Inferior parietal cortex (tissue), 1 donor: ENCODE results near the gene KRTAP5-3.
"Not testable (repeated sequence)": the region's sequence is repeated elsewhere in the genome, so short reads cannot be mapped to it uniquely, and the experiment has no call there.

Source experiments
- DNase-seq: peaks from one replicate; pipeline ENCODE4 v3.0.0-alpha.2; 2016; ENCODE audit errors: extremely low spot score

KRTAP5-3 gene

GRCh38 chr11:1619449-1619848, 11.2 kb upstream of the KRTAP5-3 start:
- DNase-seq = no peak

- DNase-seq = no peak
These were observed 10.0 kb upstream of the KRTAP5-3 start for GRCh38 chr11:1618231-1618630.

- DNase-seq = not testable (repeated sequence)
These were observed 362 bp downstream of the KRTAP5-3 start for GRCh38 chr11:1607901-1608300.

- not testable (repeated sequence) for DNase-seq
These were observed 962 bp downstream of the KRTAP5-3 start for GRCh38 chr11:1607156-1607845.

- DNase-seq = not testable (repeated sequence)
These were observed 2.3 kb downstream of the KRTAP5-3 start for GRCh38 chr11:1605923-1606322.

- DNase-seq = no peak
These were observed 3.6 kb downstream of the KRTAP5-3 start for GRCh38 chr11:1604711-1605110.

- no peak for DNase-seq
These were observed 4.1 kb downstream of the KRTAP5-3 start for GRCh38 chr11:1604181-1604580.

GRCh38 chr11:1603629-1604028, 4.6 kb downstream of the KRTAP5-3 start:
- DNase-seq = no peak

GRCh38 chr11:1601663-1602062, 6.6 kb downstream of the KRTAP5-3 start:
- not testable (repeated sequence) for DNase-seq

GRCh38 chr11:1600626-1601025, 7.6 kb downstream of the KRTAP5-3 start:
- no peak for DNase-seq

GRCh38 chr11:1598816-1599215, 9.4 kb downstream of the KRTAP5-3 start:
- no peak for DNase-seq

GRCh38 chr11:1598406-1598805, 9.9 kb downstream of the KRTAP5-3 start:
- DNase-seq = not testable (repeated sequence)

- DNase-seq = no peak
These were observed 10.3 kb downstream of the KRTAP5-3 start, which contains the start of gene KRTAP5-2 for GRCh38 chr11:1597994-1598380. Gene KRTAP5-2 (minus strand): TSS chr11:1598294. CDS start chr11:1598250, 44 bp downstream.

GRCh38 chr11:1597331-1597993, 10.8 kb downstream of the KRTAP5-3 start:
- DNase-seq = no peak

GRCh38 chr11:1596576-1597121, 11.6 kb downstream of the KRTAP5-3 start:
- not testable (repeated sequence) for DNase-seq

- DNase-seq = not testable (repeated sequence)
These were observed 12.2 kb downstream of the KRTAP5-3 start for GRCh38 chr11:1595994-1596575.

GRCh38 chr11:1592628-1593027, 15.6 kb downstream of the KRTAP5-3 start:
- no peak for DNase-seq

- DNase-seq = no peak
These were observed 18.3 kb downstream of the KRTAP5-3 start for GRCh38 chr11:1589996-1590395.

GRCh38 chr11:1589191-1589963, 18.9 kb downstream of the KRTAP5-3 start:
- DNase-seq = not testable (repeated sequence)

- no peak for DNase-seq
These were observed 21.6 kb downstream of the KRTAP5-3 start for GRCh38 chr11:1586699-1587098.

GRCh38 chr11:1584661-1585370, 23.4 kb downstream of the KRTAP5-3 start, which contains the start of gene KRTAP5-1:
Gene KRTAP5-1 (minus strand): TSS chr11:1585283. CDS start chr11:1585249, 34 bp downstream.
- DNase-seq = not testable (repeated sequence)
